ENCODE measurements around the gene RPL31. TPM values are rescaled to one million over a fixed set of nuclear protein-coding genes. Genes with fewer than 3 reads are reported as not detected.

RPL31 gene
- total RNA-seq, result 1,439 and 1,563 TPM in 2 replicates
- long read RNA-seq, transcript RPL31-201 (5 exons, 1,865 nt), result major isoform, 472 of 569 reads
- long read RNA-seq, transcript RPL31-205 (4 exons, 716 nt), result minor isoform, 8 of 569 reads
- long read RNA-seq, transcript RPL31-203 (5 exons, 1,110 nt), result minor isoform, 31 of 569 reads
- long read RNA-seq, transcript RPL31-208 (4 exons, 825 nt), result minor isoform, 26 of 569 reads
- long read RNA-seq, partial matches to known transcripts, result 9 of 569 reads
- long read RNA-seq, other reads (novel, unspliced or antisense), result 17 of 569 reads

DNA sequence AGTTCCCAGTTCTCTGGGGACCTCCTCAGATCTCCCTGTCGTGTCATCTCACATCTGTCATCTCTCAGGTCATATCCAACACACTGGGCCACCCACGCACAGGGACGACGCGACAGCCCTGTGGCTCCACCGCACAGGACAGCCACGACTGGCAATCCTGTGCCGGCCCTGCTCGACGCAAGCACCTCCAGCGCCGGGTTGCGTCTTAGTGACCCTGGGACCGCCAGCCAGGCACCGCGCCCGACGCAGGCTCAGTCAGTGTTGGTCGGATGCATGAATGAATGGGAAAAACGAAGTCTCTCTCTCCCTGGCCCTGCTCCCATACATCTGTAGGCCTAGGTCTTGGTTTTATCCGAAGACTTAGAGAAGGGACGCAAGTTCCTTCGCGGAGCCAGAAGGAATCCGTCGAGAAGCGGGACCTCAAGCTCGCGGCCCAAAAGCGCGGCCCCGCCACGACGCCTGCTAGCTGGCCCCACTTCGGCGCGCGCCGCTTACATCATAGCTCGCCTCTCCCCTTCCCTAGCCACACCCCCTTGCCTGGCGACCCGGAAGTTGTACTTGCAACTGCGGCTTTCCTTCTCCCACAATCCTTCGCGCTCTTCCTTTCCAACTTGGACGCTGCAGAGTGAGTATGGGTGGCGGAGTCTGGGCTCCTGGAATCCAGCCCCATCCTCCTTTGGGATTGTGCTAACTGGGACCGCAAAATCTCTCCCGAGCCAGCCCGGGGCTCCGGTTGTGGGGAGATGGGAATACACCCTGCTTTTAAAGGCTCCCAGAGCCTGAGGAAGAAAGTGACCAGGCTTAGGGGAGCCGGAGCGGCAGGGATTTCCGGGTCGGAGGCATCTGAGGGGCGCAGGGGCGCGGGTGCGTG, at the start of gene RPL31:
Gene RPL31 (plus strand): TSS at position 599 of the 871 bp plus-strand sequence. CDS start 413 bp downstream, outside the sequence.
- H3K9me3 Mint-ChIP-seq, result peaks cover 2% of the 10 kb centered on the region
- H3K27ac Mint-ChIP-seq (ENCODE audit: unreplicated experiment), result peak within 1 kb of the TSS; percentile 98
- peak within 1 kb of the TSS; percentile 95 for H3K4me3 Mint-ChIP-seq
- peaks cover 46% of the 10 kb centered on the region for H3K4me1 Mint-ChIP-seq
- H3K36me3 Mint-ChIP-seq (ENCODE audit: low read depth), result peaks cover 36% of the 10 kb centered on the region
- TF ChIP-seq, protein P1, sequence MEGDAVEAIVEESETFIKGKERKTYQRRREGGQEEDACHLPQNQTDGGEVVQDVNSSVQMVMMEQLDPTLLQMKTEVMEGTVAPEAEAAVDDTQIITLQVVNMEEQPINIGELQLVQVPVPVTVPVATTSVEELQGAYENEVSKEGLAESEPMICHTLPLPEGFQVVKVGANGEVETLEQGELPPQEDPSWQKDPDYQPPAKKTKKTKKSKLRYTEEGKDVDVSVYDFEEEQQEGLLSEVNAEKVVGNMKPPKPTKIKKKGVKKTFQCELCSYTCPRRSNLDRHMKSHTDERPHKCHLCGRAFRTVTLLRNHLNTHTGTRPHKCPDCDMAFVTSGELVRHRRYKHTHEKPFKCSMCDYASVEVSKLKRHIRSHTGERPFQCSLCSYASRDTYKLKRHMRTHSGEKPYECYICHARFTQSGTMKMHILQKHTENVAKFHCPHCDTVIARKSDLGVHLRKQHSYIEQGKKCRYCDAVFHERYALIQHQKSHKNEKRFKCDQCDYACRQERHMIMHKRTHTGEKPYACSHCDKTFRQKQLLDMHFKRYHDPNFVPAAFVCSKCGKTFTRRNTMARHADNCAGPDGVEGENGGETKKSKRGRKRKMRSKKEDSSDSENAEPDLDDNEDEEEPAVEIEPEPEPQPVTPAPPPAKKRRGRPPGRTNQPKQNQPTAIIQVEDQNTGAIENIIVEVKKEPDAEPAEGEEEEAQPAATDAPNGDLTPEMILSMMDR (conservative IDR thresholded peaks at IDR 0.05), result no peak
- DNase-seq (ENCODE audit: low read depth, low spot score), result peak; percentile 89
- peaks cover 5% of the 10 kb centered on the region for H3K27me3 Mint-ChIP-seq (ENCODE audit: low read depth)

DNA sequence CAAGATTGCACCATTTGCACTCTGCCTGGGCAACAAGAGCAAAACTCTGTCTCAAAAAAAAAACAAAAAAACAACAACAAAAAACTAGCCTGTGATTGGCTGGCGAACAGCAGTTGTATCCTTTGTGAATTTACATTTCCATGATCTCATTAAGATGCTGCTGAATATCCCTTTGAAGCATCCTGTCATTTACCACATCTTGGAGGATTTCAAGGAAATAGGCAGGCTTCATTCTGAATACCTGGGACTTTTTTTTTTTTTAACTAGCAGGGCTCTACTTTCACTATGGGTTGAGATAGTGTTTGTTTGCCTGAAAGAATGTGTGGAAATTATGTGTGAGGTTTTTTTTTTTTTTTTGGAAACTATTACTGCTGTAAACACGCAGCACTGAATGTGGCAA, 49.6 kb upstream of the RPL31 start:
- Mint-ChIP-seq H3K4me1 (peaks cover 16% of the 10 kb centered on the region), H3K27ac (ENCODE audit: unreplicated experiment) (no peak overlapping the region), H3K4me3 (no peak overlapping the region), H3K27me3 (ENCODE audit: low read depth) (no peaks in the 10 kb centered on the region), H3K9me3 (no peaks in the 10 kb centered on the region), H3K36me3 (ENCODE audit: low read depth) (no peaks in the 10 kb centered on the region)
- TF ChIP-seq, protein P1 (conservative IDR thresholded peaks at IDR 0.05), result no peak
- DNase-seq (ENCODE audit: low read depth, low spot score), result no peak

DNA sequence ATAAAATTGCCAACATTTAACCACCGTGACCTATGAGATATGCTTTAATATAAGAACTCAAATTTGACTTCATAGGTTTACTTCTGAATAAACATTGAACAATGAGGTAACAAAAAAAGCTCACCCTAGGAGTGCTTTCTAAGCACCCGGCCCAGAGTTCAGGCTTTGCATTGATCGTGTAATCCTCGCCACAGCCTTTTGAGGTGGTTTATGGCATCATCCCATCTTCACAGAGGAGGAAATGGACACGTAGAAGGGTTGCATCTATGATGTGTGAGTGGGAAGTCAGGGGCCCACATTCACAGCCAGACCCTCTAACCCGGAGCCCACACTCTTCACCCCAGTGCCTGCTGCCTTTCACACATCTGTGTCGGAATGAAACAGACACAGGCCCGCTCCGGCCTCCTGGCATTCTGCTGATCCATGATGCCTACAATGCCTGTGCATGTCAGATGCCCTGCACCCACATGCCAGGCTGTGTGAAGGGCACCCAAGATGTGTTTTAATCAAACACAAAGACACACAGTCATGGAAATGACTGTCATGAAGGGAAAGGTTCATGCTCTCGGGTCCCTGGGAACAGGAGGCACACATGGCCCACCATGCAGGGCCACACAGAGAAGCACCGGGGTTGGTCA, 48.6 kb upstream of the RPL31 start:
- Mint-ChIP-seq H3K27ac (ENCODE audit: unreplicated experiment) (peak overlapping the region; percentile 81), H3K27me3 (ENCODE audit: low read depth) (no peaks in the 10 kb centered on the region), H3K36me3 (ENCODE audit: low read depth) (no peaks in the 10 kb centered on the region), H3K9me3 (no peaks in the 10 kb centered on the region), H3K4me3 (no peak overlapping the region), H3K4me1 (peaks cover 16% of the 10 kb centered on the region)
- DNase-seq (ENCODE audit: low read depth, low spot score), result no peak
- TF ChIP-seq, protein P1 (conservative IDR thresholded peaks at IDR 0.05), result no peak

DNA sequence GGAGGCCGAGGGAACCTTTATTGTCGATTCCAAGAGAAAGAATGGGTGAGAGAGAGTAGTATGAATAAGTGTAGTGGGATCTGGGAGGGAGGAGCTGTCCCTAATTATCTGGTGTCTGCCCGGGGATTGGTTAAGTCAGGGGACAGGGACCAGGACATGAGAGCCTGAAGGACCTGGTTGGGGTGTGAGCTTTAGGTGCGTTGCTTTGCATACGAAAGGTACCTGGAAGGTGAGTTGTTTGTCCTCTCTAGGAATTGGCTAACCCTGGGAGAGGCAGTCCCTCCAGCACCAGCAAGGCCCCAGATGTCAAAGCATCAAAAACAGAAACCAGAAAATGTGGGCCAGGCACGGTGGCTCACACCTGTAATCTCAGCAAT, 48.1 kb upstream of the RPL31 start:
- Mint-ChIP-seq H3K9me3 (no peaks in the 10 kb centered on the region), H3K4me1 (peaks cover 12% of the 10 kb centered on the region), H3K4me3 (no peak overlapping the region), H3K27me3 (ENCODE audit: low read depth) (no peaks in the 10 kb centered on the region), H3K36me3 (ENCODE audit: low read depth) (no peaks in the 10 kb centered on the region), H3K27ac (ENCODE audit: unreplicated experiment) (peak overlapping the region; percentile 81)
- no peak for DNase-seq (ENCODE audit: low read depth, low spot score)
- TF ChIP-seq, protein P1 (conservative IDR thresholded peaks at IDR 0.05), result no peak

DNA sequence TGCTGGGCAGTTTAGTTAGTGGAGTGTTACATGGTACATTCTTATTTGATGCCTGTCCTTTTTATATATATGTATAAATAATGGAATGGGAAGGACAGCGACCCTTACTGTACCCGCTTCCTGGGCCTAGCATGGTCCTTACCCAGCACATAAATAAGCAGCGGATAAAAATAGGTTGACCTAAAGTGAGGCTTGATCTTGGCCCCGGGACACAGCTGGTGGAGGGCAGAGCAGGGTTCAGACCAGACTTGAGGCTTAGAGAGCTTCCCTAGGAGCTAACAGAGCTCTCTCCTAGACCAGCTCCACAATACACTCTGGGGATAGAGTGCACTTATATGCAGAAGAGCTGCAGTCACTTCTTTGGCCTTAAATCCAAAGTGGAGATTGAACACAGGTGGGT, 46.9 kb upstream of the RPL31 start:
- no peaks in the 10 kb centered on the region for H3K4me1 Mint-ChIP-seq
- TF ChIP-seq, protein P1 (conservative IDR thresholded peaks at IDR 0.05), result no peak

More for the DNA sequence above, 46.9 kb upstream of the RPL31 start:
- Mint-ChIP-seq H3K27me3 (ENCODE audit: low read depth) (no peaks in the 10 kb centered on the region), H3K9me3 (no peaks in the 10 kb centered on the region), H3K27ac (ENCODE audit: unreplicated experiment) (no peak overlapping the region), H3K36me3 (ENCODE audit: low read depth) (no peaks in the 10 kb centered on the region), H3K4me3 (no peak overlapping the region)
- DNase-seq (ENCODE audit: low read depth, low spot score), result no peak
